HuH-7 (cell line): ENCODE data around the gene UBXN11.
A peak's percentile ranks its signal among the peaks of the same experiment; 100 is the strongest.

Source experiments
- DNase-seq: peaks from one replicate; pipeline ENCODE4 v3.0.0; 2011; ENCODE audit warnings: low spot score

The UBXN11 gene

GRCh38 chr1:26306290-26307229, at the start of gene UBXN11:
TSS of gene UBXN11 (minus strand) at chr1:26306636. CDS start at chr1:26302883, 3,753 bp downstream.
- peak; percentile 97 for DNase-seq

GRCh38 chr1:26356106-26356505, 49.7 kb upstream of the UBXN11 start:
- DNase-seq = no peak

GRCh38 chr1:26354972-26355371, 48.5 kb upstream of the UBXN11 start:
- DNase-seq = no peak

- DNase-seq = no peak
Measured at GRCh38 chr1:26353976-26354820, 47.8 kb upstream of the UBXN11 start, which contains the start of gene CRYBG2. TSS of gene CRYBG2 (minus strand) at chr1:26354130. CDS start at chr1:26346657, 7,473 bp downstream.

- DNase-seq = no peak
Measured at GRCh38 chr1:26353210-26353859, 46.9 kb upstream of the UBXN11 start.

GRCh38 chr1:26352338-26352679, 45.9 kb upstream of the UBXN11 start:
- no peak for DNase-seq

GRCh38 chr1:26351590-26352337, 45.3 kb upstream of the UBXN11 start:
- peak; percentile 84 for DNase-seq

GRCh38 chr1:26350701-26351589, 44.5 kb upstream of the UBXN11 start:
- DNase-seq = peak; percentile 81

GRCh38 chr1:26350343-26350700, 43.9 kb upstream of the UBXN11 start:
- DNase-seq = no peak

GRCh38 chr1:26349877-26350244, 43.4 kb upstream of the UBXN11 start:
- no peak for DNase-seq

GRCh38 chr1:26349188-26349876, 42.9 kb upstream of the UBXN11 start:
- no peak for DNase-seq

- DNase-seq = no peak
Measured at GRCh38 chr1:26346274-26347033, 40.0 kb upstream of the UBXN11 start.

GRCh38 chr1:26345718-26346117, 39.3 kb upstream of the UBXN11 start:
- no peak for DNase-seq

- DNase-seq = no peak
Measured at GRCh38 chr1:26344147-26344920, 37.9 kb upstream of the UBXN11 start.

GRCh38 chr1:26340047-26340481, 33.6 kb upstream of the UBXN11 start:
- no peak for DNase-seq

- DNase-seq = no peak
Measured at GRCh38 chr1:26338670-26339069, 32.2 kb upstream of the UBXN11 start.

- DNase-seq = no peak
Measured at GRCh38 chr1:26337625-26338024, 31.2 kb upstream of the UBXN11 start.

- no peak for DNase-seq
Measured at GRCh38 chr1:26337206-26337535, 30.7 kb upstream of the UBXN11 start.
